GM12878 (cell line): ENCODE measurements around the gene CFAP92. TPM values are rescaled to one million over a fixed set of nuclear protein-coding genes. Genes with fewer than 3 reads are reported as not detected.

Experiments used
- ASH2L ChIP-seq: fragments of 300-600, 200-600 bp; sonication (generic); IDR thresholded peaks from 2 replicates; pipeline ENCODE4 v1.6.1; 2017; ENCODE audit warnings: low read depth, mild to moderate bottlenecking, borderline replicate concordance
- ATF7 ChIP-seq: fragments of 450-650 bp; IDR thresholded peaks from 2 replicates; pipeline ENCODE4 v1.6.1; 2016; ENCODE audit warnings: low read depth, mild to moderate bottlenecking
- BRCA1 ChIP-seq: IDR thresholded peaks from 2 replicates; pipeline ENCODE4 v1.6.1; 2011; ENCODE audit warnings: low read depth, low read length, improper control_type of control experiment
- CBX5 ChIP-seq: sonication (generic); IDR thresholded peaks from 2 replicates; pipeline ENCODE4 v1.6.1; 2016; ENCODE audit warnings: low read depth, moderate library complexity, mild to moderate bottlenecking, inconsistent platforms
- CREB1 ChIP-seq: IDR thresholded peaks from 2 replicates; pipeline ENCODE4 v1.6.1; 2012; ENCODE audit warnings: low read depth, mild to moderate bottlenecking, inconsistent platforms
- DPF2 ChIP-seq: fragments of 450-650 bp; IDR thresholded peaks from 2 replicates; pipeline ENCODE4 v1.6.1; 2017; ENCODE audit warnings: mild to moderate bottlenecking
- ESRRA ChIP-seq: IDR thresholded peaks from 2 replicates; pipeline ENCODE4 v1.6.1; 2012; ENCODE audit warnings: mild to moderate bottlenecking, low read length, improper control_type of control experiment
- EZH2 ChIP-seq: IDR thresholded peaks from 2 replicates; pipeline ENCODE4 v1.6.1; 2012; ENCODE audit warnings: low read depth, mild to moderate bottlenecking, control low read depth, inconsistent platforms, low read length, borderline replicate concordance; ENCODE audit not compliant: control insufficient read depth
- HDAC6 ChIP-seq: fragments of 200-600 bp; sonication (generic); IDR thresholded peaks from one replicate; pipeline ENCODE4 v1.8.0; 2017; ENCODE audit warnings: antibody characterized with exemption; ENCODE audit not compliant: unreplicated experiment
- IKZF1 ChIP-seq: fragments of 450-650 bp; conservative IDR thresholded peaks from 2 replicates; pipeline ENCODE4 v1.6.1; 2017; ENCODE audit warnings: antibody characterized with exemption, mild to moderate bottlenecking
- KAT2A ChIP-seq: conservative IDR thresholded peaks from 2 replicates; pipeline ENCODE4 v1.6.1; 2011; ENCODE audit warnings: low read depth, low read length; ENCODE audit not compliant: control insufficient read depth
- KDM1A ChIP-seq: fragments of 200-600 bp; sonication (generic); IDR thresholded peaks from 2 replicates; pipeline ENCODE4 v1.6.1; 2016; ENCODE audit warnings: borderline replicate concordance
- KLF5 ChIP-seq: fragments of 450-650 bp; IDR thresholded peaks from 2 replicates; pipeline ENCODE4 v1.6.1; 2014; ENCODE audit warnings: mild to moderate bottlenecking; ENCODE audit not compliant: partially characterized antibody
- MEF2B ChIP-seq: fragments of 450-650 bp; IDR thresholded peaks from 2 replicates; pipeline ENCODE4 v1.6.1; 2018; ENCODE audit warnings: mild to moderate bottlenecking, moderate library complexity; ENCODE audit not compliant: partially characterized antibody, poor library complexity, severe bottlenecking
- MTA2 ChIP-seq: fragments of 450-650 bp; IDR thresholded peaks from 2 replicates; pipeline ENCODE4 v1.6.1; 2016; ENCODE audit warnings: low read depth, mild to moderate bottlenecking, moderate library complexity
- NR2C1 ChIP-seq: fragments of 450-650 bp; IDR thresholded peaks from 2 replicates; pipeline ENCODE4 v1.6.1; 2017; ENCODE audit warnings: antibody characterized with exemption, mild to moderate bottlenecking, moderate library complexity
- POLR2A ChIP-seq: IDR thresholded peaks from 2 replicates; pipeline ENCODE4 v1.6.1; 2011; ENCODE audit warnings: low read depth, mild to moderate bottlenecking, low read length
- RBBP5 ChIP-seq: fragments of 200-600 bp; sonication (generic); conservative IDR thresholded peaks from 2 replicates; pipeline ENCODE4 v1.6.1; 2016
- SMAD5 ChIP-seq: IDR thresholded peaks from 2 replicates; pipeline ENCODE4 v1.6.1; 2016; ENCODE audit warnings: antibody characterized with exemption, low read depth
- TARDBP ChIP-seq: IDR thresholded peaks from 2 replicates; pipeline ENCODE4 v1.6.1; 2016; ENCODE audit warnings: borderline replicate concordance
- TCF3 ChIP-seq: IDR thresholded peaks from 2 replicates; pipeline ENCODE4 v1.6.1; 2012; ENCODE audit warnings: low read depth, mild to moderate bottlenecking, low read length, borderline replicate concordance; ENCODE audit not compliant: insufficient read depth
- YY1 ChIP-seq: IDR thresholded peaks from 2 replicates; pipeline ENCODE4 v1.6.1; 2011; ENCODE audit warnings: low read depth, mild to moderate bottlenecking, low read length
- ZBED1 ChIP-seq: IDR thresholded peaks from 2 replicates; pipeline ENCODE4 v1.6.1; 2016; ENCODE audit warnings: borderline replicate concordance
- ZNF274 ChIP-seq: IDR thresholded peaks from one replicate; pipeline ENCODE4 v1.8.0; 2011; ENCODE audit not compliant: insufficient read length, insufficient read depth
- ZNF384 ChIP-seq: IDR thresholded peaks from 2 replicates; pipeline ENCODE4 v1.6.1; 2012; ENCODE audit warnings: low read depth, mild to moderate bottlenecking, low read length, improper control_type of control experiment, borderline replicate concordance
- polyA plus RNA-seq, 11 experiments: library from polyadenylated mRNA; depleted of rRNA in 4 of 11; unstranded in 6 of 11; stranded (reverse) in 5 of 11; fragments of >200 nt; fragmentation: Nextera tagmentation in 4 of 11; fragmentation: Illumina TruSeq in 1 of 11; extraction: Ambion mirVana in 4 of 11; extraction: Trizol in 1 of 11; gene quantifications; 1 replicate in 1 of 11; 2 replicates in 10 of 11; pipeline versions ENCODE4 v1.2.1 to v1.2.3, GENCODE V29; 2011 to 2016; ENCODE audit warnings: inconsistent platforms in 2 of 11, missing spikeins in 2 of 11, low read depth in 1 of 11
- total RNA-seq, 4 experiments: library from RNA; depleted of rRNA in 3 of 4; stranded (reverse); fragments of >200 nt in 3 of 4; fragmentation: Illumina TruSeq in 1 of 4; extraction: Trizol in 1 of 4; gene quantifications; 2 replicates each; pipeline versions ENCODE4 v1.2.1 to v1.2.3, GENCODE V29; 2013 to 2021
- TF ChIP-seq, protein P1 (sequence below): fragments of 150-350 bp; IDR thresholded peaks from 2 replicates; pipeline ENCODE4 v1.6.1; 2014; ENCODE audit warnings: mild to moderate bottlenecking, low read depth, low read length
- TF ChIP-seq, protein P2 (sequence below): IDR thresholded peaks from 2 replicates; pipeline ENCODE4 v1.6.1; 2012; ENCODE audit warnings: improper control_type of control experiment, low read depth, low read length; ENCODE audit not compliant: insufficient replicate concordance

Gene CFAP92
- total and polyA plus RNA-seq, 10 of the 15 experiments (the other 5 are each of a cell fraction or from before 2014, with no cell fraction given), result 0.05 to 0.52 (median 0.14) TPM; not detected in 7

DNA sequence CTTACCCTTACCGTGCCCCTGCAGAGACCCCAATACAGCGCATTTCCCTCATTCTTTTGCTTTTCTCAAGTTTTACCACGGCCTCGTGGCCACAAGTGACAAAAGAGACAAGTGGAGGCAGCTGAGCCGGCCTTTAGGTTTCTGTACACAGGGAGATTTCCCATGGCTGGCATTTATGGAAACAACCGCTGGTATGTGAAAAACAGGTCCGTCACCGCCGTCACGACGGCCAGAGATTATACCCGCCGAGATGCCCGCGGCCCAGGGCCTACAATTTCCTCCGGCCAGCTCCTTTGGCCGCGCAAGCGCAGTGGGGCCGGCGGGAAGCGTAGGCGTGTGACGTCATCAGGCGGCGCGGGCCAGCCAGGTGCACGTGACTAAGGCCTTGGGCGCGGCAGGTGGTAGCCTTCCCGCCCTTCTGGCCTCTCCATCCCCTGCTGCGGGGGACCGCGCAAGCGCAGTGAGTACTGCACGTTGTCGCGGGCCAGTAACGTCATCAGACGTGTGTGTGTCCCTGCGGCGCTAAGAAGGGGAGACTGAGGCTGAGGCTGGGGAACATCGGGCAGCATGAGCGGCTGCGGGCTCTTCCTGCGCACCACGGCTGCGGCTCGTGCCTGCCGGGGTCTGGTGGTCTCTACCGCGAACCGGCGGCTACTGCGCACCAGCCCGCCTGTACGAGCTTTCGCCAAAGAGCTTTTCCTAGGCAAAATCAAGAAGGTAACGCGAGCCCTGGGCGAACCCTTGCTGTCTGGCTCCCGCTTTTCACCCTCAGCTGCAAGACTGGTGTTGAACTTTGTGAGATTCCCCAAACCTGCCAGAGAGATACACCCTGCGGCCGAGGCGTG is 114.5 kb downstream of the CFAP92 start, which contains the start of gene ACAD9 (continued):
- TF ChIP-seq KLF5 (no peak), CREB1 (peak; percentile 99), ATF7 (peak; percentile 99), SMAD5 (peak; percentile 85), POLR2A (peak; percentile 96), BRCA1 (peak; percentile 58; the same call in 1 of the 2 replicates), TARDBP (no peak), NR2C1 (peak; percentile 72), YY1 (peak; percentile 80), IKZF1 (peak; percentile 92), MEF2B (peak; percentile 44), MTA2 (no peak), ZNF384 (no peak), HDAC6 (no peak), ESRRA (no peak), CBX5 (no peak; the same call in 1 of the 2 replicates), KAT2A (no peak), RBBP5 (no peak), DPF2 (peak; percentile 79), EZH2 (no peak), TCF3 (0 out of 2 replicates have a peak, but pooled peaks have one; percentile 83), ZBED1 (no peak; the same call in 1 of the 2 replicates), KDM1A (no peak), ZNF274 (no peak), ASH2L (peak; percentile 83; the same call in 1 of the 2 replicates)
- TF ChIP-seq, protein P1, sequence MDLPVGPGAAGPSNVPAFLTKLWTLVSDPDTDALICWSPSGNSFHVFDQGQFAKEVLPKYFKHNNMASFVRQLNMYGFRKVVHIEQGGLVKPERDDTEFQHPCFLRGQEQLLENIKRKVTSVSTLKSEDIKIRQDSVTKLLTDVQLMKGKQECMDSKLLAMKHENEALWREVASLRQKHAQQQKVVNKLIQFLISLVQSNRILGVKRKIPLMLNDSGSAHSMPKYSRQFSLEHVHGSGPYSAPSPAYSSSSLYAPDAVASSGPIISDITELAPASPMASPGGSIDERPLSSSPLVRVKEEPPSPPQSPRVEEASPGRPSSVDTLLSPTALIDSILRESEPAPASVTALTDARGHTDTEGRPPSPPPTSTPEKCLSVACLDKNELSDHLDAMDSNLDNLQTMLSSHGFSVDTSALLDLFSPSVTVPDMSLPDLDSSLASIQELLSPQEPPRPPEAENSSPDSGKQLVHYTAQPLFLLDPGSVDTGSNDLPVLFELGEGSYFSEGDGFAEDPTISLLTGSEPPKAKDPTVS, result no peak
- TF ChIP-seq, protein P2, sequence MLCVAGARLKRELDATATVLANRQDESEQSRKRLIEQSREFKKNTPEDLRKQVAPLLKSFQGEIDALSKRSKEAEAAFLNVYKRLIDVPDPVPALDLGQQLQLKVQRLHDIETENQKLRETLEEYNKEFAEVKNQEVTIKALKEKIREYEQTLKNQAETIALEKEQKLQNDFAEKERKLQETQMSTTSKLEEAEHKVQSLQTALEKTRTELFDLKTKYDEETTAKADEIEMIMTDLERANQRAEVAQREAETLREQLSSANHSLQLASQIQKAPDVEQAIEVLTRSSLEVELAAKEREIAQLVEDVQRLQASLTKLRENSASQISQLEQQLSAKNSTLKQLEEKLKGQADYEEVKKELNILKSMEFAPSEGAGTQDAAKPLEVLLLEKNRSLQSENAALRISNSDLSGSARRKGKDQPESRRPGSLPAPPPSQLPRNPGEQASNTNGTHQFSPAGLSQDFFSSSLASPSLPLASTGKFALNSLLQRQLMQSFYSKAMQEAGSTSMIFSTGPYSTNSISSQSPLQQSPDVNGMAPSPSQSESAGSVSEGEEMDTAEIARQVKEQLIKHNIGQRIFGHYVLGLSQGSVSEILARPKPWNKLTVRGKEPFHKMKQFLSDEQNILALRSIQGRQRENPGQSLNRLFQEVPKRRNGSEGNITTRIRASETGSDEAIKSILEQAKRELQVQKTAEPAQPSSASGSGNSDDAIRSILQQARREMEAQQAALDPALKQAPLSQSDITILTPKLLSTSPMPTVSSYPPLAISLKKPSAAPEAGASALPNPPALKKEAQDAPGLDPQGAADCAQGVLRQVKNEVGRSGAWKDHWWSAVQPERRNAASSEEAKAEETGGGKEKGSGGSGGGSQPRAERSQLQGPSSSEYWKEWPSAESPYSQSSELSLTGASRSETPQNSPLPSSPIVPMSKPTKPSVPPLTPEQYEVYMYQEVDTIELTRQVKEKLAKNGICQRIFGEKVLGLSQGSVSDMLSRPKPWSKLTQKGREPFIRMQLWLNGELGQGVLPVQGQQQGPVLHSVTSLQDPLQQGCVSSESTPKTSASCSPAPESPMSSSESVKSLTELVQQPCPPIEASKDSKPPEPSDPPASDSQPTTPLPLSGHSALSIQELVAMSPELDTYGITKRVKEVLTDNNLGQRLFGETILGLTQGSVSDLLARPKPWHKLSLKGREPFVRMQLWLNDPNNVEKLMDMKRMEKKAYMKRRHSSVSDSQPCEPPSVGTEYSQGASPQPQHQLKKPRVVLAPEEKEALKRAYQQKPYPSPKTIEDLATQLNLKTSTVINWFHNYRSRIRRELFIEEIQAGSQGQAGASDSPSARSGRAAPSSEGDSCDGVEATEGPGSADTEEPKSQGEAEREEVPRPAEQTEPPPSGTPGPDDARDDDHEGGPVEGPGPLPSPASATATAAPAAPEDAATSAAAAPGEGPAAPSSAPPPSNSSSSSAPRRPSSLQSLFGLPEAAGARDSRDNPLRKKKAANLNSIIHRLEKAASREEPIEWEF, result no peak
